Measurements from ENCODE around the gene TTYH3.
"Not testable (repeated sequence)": the region's sequence is repeated elsewhere in the genome, so short reads cannot be mapped to it uniquely, and the experiment has no call there.

Gene TTYH3

GRCh38 chr7:2668401-2668800 is 36.6 kb downstream of the TTYH3 start:
- no peak for DNase-seq

GRCh38 chr7:2670171-2670570 is 38.4 kb downstream of the TTYH3 start:
- no peak for DNase-seq

DNA sequence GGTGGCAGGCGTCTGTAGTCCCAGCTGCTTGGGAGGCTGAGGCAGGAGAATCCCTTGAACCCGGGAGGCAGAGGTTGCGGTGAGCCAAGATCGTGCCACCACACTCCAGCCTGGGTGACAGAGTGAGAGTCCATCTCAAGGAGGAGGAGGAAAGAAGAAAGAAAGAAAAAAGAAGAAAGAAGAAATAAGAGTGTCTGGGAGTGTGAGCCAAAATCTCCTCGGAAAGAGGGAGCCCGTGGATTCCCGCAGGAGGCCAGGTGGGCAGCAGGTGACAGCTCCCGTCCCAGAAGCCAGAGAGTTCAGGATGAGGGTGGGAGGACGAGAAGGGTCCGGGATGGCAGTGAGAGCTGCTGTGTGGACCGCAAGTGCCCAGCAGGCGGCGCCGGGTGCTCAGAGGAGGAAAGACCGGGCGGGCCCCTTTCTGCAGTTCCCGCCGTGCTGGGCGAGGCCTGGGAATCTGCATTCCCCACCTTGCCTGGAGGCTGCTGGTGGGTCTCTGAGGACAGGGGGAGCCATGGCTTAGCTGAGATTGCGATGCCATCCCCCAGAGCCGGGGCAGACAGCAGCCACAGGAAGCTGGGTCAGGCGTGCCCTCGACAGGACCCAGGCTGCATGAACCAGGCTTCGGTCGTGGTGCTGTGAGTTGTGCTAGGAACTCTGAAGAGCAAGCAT is 39.1 kb downstream of the TTYH3 start:
- peak; percentile 4 for DNase-seq

- not testable (repeated sequence) for DNase-seq
Observed at GRCh38 chr7:2673214-2673613, 41.4 kb downstream of the TTYH3 start.

- DNase-seq = no peak
Observed at GRCh38 chr7:2673934-2674333, 42.1 kb downstream of the TTYH3 start.

DNA sequence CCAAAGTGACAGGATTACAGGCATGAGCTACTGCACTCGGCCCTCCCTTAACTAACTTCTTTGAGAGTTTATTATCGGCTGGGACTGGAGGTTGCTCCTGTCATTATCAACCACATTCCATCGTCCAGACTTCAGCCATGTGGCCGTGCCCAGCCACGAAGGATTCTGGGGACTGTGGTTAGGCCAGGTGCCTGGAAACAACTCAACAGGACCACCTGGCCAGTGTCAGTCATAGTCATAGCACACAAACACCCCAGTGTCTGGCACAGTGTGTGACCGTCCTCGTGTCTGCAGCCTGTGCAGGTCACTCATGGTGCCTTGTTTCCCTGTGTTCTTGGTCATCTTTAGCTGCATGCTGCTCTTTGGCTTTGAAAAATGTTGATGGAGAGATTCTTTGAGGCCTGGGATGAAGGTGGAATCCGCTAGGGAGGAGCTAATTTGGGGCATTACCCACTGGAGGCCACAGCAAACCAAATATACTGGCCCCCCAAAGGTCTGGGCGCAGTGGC is 43.5 kb downstream of the TTYH3 start:
- DNase-seq = no peak

GRCh38 chr7:2676576-2676975 is 44.8 kb downstream of the TTYH3 start:
- not testable (repeated sequence) for DNase-seq

DNA sequence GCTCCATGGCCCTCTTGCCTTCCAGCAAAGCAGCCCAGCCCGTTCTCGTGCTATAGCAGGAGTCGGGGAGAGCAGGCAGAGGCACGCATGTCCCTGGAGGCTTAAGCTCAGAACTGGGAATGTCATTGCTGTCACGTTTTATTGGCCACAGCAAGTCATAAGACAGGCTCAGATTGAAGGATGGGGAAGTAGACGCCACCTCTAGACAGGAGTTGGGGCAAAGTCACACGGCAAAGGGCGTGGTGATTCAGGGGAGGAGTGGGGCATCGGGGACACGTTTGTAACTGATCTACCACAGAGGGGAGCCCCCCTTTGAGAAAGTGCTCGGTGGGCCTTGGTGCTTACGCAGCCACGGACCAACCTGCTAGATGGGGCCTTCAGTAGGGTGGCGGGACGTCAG is 46.7 kb downstream of the TTYH3 start:
- not testable (repeated sequence) for DNase-seq

DNA sequence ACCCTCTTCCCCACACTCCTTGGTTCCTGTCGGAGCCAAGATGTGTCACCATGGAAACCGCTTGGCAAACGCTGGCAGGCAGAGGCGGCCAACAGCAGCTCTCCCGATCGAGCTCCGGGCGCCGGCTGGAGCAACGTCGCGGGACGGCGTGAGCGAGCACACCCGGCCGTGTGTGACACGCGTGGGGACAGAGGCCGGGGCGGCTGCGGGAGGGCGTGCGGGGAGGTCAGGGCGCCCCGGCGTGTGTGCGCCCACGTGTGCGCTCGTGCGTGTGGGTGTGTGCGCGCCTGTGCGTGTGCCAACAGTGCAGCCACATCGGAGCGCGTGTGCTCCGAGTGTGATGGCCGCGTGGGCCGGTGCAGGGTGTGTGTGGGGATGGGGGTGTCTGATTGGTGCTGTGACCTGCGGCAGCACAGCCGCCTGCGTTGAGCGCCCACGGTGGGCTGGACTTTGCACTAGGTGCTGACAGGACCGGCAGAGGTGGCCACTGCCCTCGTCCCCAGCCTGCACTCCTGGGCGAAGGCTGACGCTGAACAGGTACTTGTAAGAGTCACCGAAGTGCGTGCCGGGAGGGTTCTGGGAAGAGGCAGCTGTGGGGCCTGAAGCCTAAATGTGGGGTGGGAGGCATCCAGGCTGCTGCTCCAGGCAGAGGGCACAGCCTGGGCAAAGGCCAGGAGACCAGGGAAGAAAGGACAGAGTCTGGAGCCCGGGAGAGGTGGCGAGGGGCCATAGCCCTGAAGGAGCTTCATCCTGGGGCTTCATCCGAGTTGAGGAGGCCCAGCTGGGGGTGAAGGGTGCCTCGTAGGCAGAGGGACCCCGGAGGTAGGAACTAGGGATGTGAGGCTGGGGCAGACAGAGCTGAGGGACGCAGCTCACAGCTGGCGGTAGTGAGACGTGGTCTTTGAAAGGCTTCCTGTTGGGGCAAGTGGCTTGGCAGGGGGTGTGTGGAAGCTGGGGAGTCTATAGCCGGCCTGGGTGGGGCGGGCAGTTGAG is 47.6 kb downstream of the TTYH3 start:
- DNase-seq = not testable (repeated sequence)

DNA sequence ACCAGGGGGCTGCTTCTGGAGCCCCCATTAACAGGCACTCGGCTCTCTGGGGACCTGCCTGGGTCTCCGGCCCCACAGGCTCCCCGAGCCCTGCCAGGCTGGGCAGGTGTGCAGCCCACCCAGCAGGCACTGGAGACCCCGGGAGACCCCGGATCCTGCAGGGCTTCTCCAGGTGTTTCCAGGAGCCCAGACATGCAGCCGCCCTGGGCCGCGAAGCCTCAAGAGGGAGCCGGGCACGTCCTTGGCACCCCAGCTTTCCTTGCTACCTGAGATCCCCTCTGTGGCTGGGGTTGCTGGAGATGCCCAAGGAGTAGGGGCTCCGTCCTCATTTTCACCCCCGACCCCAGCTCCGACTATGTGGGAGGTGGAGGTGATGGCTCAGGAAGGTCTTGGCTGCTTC is 48.5 kb downstream of the TTYH3 start:
- no peak for DNase-seq

GRCh38 chr7:2680792-2681490 is 49.2 kb downstream of the TTYH3 start:
- DNase-seq = peak; percentile 40

- no peak for DNase-seq
Observed at GRCh38 chr7:2681929-2682799, 50.4 kb downstream of the TTYH3 start.

DNA sequence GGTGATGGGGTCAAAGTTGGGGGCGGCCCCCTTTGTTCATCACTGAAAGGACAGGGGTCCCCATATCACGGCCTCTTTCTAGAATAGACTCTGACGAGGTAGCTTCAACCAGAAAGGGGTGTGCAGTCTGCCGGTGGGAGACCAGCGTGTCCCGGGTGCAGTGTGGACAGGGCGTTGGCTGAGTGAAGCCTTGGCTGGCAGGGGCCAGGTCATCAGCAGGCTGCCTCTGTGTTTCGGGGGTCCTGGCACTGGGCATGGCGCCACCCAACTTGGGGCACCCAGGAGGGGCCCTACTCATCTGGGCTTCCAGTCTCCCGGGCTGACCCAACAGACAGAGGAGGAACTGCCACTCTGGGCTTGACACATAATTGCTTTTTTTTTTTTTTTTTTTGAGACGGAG is 52.7 kb downstream of the TTYH3 start:
- DNase-seq = no peak

GRCh38 chr7:2686101-2686500 is 54.3 kb downstream of the TTYH3 start:
- no peak for DNase-seq

DNA sequence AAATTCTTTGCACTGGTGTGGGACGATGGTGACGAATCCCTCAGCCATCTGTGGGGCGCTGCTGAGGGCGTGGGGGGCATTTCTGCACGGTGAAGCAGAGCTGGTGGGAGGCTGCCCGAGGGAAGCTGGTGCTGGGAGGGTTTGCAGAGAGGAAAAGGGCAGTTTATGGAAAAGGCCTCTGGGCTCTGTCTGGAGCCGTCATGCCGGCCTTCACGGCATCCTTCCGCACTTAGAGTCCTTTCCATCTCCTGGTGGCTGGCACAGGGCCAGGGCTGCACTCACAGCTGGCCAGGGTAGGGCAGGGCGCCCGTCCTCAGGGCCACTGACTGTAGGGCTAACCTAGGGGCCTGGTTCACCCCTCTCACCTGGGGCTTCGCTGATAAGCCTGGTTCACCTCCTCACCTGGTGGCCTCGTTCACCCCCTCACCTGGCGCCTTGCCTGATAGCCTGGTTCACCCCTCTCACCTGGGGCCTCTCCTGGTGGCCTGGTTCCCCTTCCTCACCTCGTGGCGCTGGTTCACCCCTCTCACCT is 55.6 kb downstream of the TTYH3 start:
- DNase-seq = peak; percentile 95

DNA sequence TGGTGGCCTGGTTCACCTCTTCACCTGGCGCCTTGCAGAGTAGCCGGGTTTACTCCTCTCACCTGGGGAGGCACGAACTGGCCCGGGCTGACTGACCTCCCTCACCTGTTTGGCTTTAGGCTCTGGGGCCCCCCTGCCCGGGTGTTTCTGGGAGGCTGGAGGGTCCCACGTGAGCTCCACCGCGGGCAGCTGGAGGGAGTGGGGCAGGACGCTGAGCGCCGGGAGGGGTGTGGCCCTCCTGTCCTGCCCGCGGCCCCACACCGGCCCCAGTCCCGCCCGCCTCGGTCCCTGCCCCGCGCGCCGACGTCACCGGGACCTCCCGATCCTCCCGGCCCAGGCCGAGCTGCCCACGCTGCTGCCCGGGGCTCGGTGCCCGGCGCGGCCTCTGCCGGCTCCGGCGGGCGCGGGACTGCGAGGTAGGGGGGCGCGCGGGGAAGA is 56.1 kb downstream of the TTYH3 start, which contains the start of gene AMZ1:
Gene AMZ1, plus strand, starts transcription at position 322 of the 438 bp plus-strand sequence. CDS start 12,250 bp downstream, outside the sequence.
- DNase-seq = no peak

- peak; percentile 31 for DNase-seq
Observed at GRCh38 chr7:2688409-2689342, 56.9 kb downstream of the TTYH3 start.

DNA sequence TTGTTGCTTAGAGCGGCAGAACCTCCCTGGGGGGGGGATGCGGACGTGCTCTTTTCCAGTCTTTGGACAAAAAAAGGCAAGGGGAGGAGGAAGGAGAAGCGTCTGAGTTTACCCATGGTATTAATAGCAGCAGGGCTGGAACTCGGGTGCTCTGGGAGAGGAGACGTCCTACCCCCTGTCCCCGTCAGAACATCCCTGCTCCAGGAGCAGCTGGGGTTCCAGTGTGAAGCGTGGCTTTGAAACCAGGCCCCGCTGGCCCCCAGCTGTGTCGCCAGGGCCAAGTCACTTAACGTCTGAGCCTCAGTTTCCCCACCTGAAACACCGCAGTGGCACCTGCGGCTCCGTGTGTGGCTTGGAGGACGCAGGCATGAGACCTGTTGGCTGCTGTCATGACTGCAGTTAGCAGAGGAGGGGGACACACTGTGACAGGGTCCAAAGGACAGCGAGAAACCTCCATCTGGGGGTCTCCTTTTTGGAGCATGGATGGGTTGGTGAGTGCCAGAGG is 57.6 kb downstream of the TTYH3 start:
- no peak for DNase-seq

- peak; percentile 52 for DNase-seq
Observed at GRCh38 chr7:2689951-2690705, 58.3 kb downstream of the TTYH3 start.
